ENCODE data around the gene MAP3K8. TPM values are rescaled to one million over a fixed set of nuclear protein-coding genes. Genes with fewer than 3 reads are reported as not detected.
"Not testable (repeated sequence)": the region's sequence is repeated elsewhere in the genome, so short reads cannot be mapped to it uniquely, and the experiment has no call there.

Gene MAP3K8
- total and polyA plus RNA-seq, 4 donors, result 4.2 to 9.6 (median 8.6) TPM

GRCh38 chr10:30472414-30473155 is 38.6 kb downstream of the MAP3K8 start:
- no peak for DNase-seq (ENCODE audit: low read depth in 4 of 6, low spot score in 6 of 6)

GRCh38 chr10:30475515-30475914 is 41.5 kb downstream of the MAP3K8 start:
- not testable (repeated sequence) for H3K36me3 ChIP-seq (ENCODE audit: control insufficient read depth, insufficient read depth, low read length); H3K4me1 ChIP-seq (ENCODE audit: control insufficient read depth, insufficient read depth, low read length); H3K27me3 ChIP-seq (ENCODE audit: control insufficient read depth, insufficient read depth, low read length); H3K9me3 ChIP-seq (ENCODE audit: control insufficient read depth, insufficient read depth, low read length); H3K4me3 ChIP-seq (ENCODE audit: low read depth, low read length); H3K27ac ChIP-seq (ENCODE audit: low read depth, low read length); DNase-seq (ENCODE audit: low read depth in 4 of 6, low spot score in 6 of 6)
- WGBS (ENCODE audit: insufficient coverage), result 67% methylated on average over 3 of the region's 5 CpGs

More at GRCh38 chr10:30472414-30473155, 38.6 kb downstream of the MAP3K8 start:
- Histone ChIP-seq H3K27me3 (ENCODE audit: control insufficient read depth, insufficient read depth, low read length) (no peaks in the 10 kb centered on the region), H3K36me3 (ENCODE audit: control insufficient read depth, insufficient read depth, low read length) (no peaks in the 10 kb centered on the region), H3K4me1 (ENCODE audit: control insufficient read depth, insufficient read depth, low read length) (no peaks in the 10 kb centered on the region), H3K9me3 (ENCODE audit: control insufficient read depth, insufficient read depth, low read length) (no peaks in the 10 kb centered on the region), H3K4me3 (ENCODE audit: low read depth, low read length) (no peak overlapping the region), H3K27ac (ENCODE audit: low read depth, low read length) (no peak overlapping the region)
- WGBS (ENCODE audit: insufficient coverage), result 100% methylated on average over 3 of the region's 4 CpGs

DNA sequence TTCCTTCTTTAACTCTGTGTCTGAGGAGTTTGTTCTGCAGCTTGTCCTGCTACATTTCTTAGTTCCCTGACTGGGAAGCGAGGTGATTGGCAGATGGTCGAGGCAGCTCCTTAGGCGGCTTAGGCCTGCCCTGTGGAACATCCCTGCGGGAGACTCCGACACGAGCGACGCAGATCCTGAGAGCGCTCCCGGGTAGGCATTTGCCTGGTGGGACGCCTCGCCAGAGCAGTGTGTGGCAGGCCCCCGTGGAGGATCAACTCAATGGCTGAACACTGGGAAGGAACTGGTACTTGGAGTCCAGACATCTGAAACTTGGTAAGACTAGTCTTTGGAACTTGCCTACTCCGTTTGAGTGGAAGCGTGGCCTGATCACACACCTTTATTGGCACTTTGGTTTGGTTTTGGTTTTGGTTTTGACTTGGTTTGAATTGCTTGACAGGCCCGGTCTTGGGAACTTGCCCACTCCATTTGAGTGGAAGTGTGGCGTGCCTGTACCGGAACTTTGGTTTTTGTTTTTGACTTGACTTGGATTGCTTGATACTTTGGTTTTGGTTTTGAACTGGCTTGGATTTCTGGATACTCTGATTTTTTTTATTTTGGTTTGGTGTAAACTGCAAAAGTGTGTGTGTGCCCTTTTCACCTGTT is 42.6 kb downstream of the MAP3K8 start:
- no peak overlapping the region for H3K4me3 ChIP-seq (ENCODE audit: low read depth, low read length)
- no peaks in the 10 kb centered on the region for H3K27me3 ChIP-seq (ENCODE audit: control insufficient read depth, insufficient read depth, low read length)
- H3K4me1 ChIP-seq (ENCODE audit: control insufficient read depth, insufficient read depth, low read length), result peaks cover 2% of the 10 kb centered on the region
- DNase-seq (ENCODE audit: low read depth in 4 of 6, low spot score in 6 of 6), result no peak
- no peaks in the 10 kb centered on the region for H3K9me3 ChIP-seq (ENCODE audit: control insufficient read depth, insufficient read depth, low read length)
- WGBS (ENCODE audit: insufficient coverage), result 89% methylated on average over 18 of the region's 18 CpGs
- H3K27ac ChIP-seq (ENCODE audit: low read depth, low read length), result no peak overlapping the region
- no peaks in the 10 kb centered on the region for H3K36me3 ChIP-seq (ENCODE audit: control insufficient read depth, insufficient read depth, low read length)

GRCh38 chr10:30479513-30479912 is 45.5 kb downstream of the MAP3K8 start:
- H3K27me3 ChIP-seq (ENCODE audit: control insufficient read depth, insufficient read depth, low read length); H3K4me1 ChIP-seq (ENCODE audit: control insufficient read depth, insufficient read depth, low read length); H3K27ac ChIP-seq (ENCODE audit: low read depth, low read length); H3K36me3 ChIP-seq (ENCODE audit: control insufficient read depth, insufficient read depth, low read length); H3K4me3 ChIP-seq (ENCODE audit: low read depth, low read length); H3K9me3 ChIP-seq (ENCODE audit: control insufficient read depth, insufficient read depth, low read length): not testable (repeated sequence)
- peak in 1 of 6 donors; percentile 56 for DNase-seq (ENCODE audit: low read depth in 4 of 6, low spot score in 6 of 6)
- no CpG with 5 or more reads among the region's 8 CpGs for WGBS (ENCODE audit: insufficient coverage)

DNA sequence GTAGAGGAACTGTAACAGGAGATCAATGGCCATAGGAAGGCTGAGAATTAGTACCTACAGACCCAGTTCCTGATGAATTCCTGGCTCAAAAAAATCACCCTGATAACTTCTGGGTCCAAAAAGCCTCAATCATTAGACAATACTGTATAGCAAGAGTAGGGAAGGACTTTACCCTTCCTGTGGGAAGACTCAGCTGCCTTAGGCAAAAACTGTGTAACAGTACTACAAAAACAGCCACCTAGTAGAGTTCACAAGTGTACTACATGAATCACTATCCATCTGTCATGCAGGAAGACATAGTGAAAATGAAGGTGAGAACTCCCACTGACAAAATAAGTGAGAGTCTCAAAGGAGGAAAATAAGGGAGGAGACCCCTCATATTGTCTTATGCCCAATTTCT is 47.6 kb downstream of the MAP3K8 start:
- Histone ChIP-seq H3K36me3 (ENCODE audit: control insufficient read depth, insufficient read depth, low read length) (no peaks in the 10 kb centered on the region), H3K4me3 (ENCODE audit: low read depth, low read length) (no peak overlapping the region), H3K9me3 (ENCODE audit: control insufficient read depth, insufficient read depth, low read length) (no peaks in the 10 kb centered on the region), H3K27ac (ENCODE audit: low read depth, low read length) (no peak overlapping the region), H3K27me3 (ENCODE audit: control insufficient read depth, insufficient read depth, low read length) (no peaks in the 10 kb centered on the region), H3K4me1 (ENCODE audit: control insufficient read depth, insufficient read depth, low read length) (peaks cover 2% of the 10 kb centered on the region)
- DNase-seq (ENCODE audit: low read depth in 4 of 6, low spot score in 6 of 6), result no peak

DNA sequence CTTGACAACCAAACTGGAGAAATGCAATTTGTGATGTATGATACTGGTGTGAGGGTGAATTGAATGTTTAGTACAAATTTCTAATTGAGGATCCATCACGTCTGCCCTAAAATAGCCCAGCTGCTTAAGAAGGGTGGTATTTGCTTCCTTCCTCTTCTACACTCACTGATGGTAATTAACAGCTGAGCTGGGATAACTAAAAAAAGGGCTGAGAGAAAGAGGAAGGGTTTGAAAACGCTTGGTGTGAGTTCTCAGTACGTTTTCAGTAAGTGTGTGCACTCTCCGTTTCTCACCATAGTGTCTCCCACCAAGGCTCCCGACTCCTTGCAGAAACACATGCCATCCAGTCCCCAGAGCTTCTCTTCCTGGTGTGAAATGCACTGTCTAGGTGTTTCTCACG is 54.3 kb downstream of the MAP3K8 start:
- Histone ChIP-seq H3K9me3 (ENCODE audit: control insufficient read depth, insufficient read depth, low read length) (no peaks in the 10 kb centered on the region), H3K4me3 (ENCODE audit: low read depth, low read length) (no peak overlapping the region), H3K36me3 (ENCODE audit: control insufficient read depth, insufficient read depth, low read length) (no peaks in the 10 kb centered on the region), H3K27me3 (ENCODE audit: control insufficient read depth, insufficient read depth, low read length) (no peaks in the 10 kb centered on the region), H3K4me1 (ENCODE audit: control insufficient read depth, insufficient read depth, low read length) (peaks cover 7% of the 10 kb centered on the region), H3K27ac (ENCODE audit: low read depth, low read length) (no peak overlapping the region)
- DNase-seq (ENCODE audit: low read depth in 4 of 6, low spot score in 6 of 6), result peak in 2 of 6 donors; percentile 22 to 41
- WGBS (ENCODE audit: insufficient coverage), result 80% methylated on average over 1 of the region's 6 CpGs

DNA sequence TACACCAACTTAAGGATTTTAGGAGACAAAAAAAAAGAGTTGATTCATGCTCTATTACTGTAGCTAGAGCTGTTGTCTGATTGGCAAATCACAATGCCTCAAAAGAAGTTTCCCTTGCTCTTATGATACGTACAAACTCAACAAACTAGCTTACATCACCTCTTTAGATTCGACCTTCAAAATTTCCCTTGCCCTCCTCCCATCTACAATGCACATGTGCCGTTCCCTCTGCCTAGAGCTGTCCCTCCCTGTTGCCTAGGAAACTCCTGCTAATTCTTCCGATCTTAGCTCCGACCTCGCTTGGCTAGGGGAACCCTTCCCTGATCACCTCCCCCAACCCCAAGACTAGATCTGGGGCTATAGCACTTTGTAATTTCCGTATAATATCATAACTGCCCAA is 55.4 kb downstream of the MAP3K8 start:
- DNase-seq (ENCODE audit: low read depth in 4 of 6, low spot score in 6 of 6), result peak in 2 of 6 donors; percentile 25 to 57
- peaks cover 7% of the 10 kb centered on the region for H3K4me1 ChIP-seq (ENCODE audit: control insufficient read depth, insufficient read depth, low read length)
- H3K4me3 ChIP-seq (ENCODE audit: low read depth, low read length), result no peak overlapping the region

GRCh38 chr10:30490289-30491000 is 56.5 kb downstream of the MAP3K8 start:
- Histone ChIP-seq H3K4me3 (ENCODE audit: low read depth, low read length) (no peak overlapping the region), H3K4me1 (ENCODE audit: control insufficient read depth, insufficient read depth, low read length) (peaks cover 7% of the 10 kb centered on the region), H3K27ac (ENCODE audit: low read depth, low read length) (no peak overlapping the region), H3K36me3 (ENCODE audit: control insufficient read depth, insufficient read depth, low read length) (no peaks in the 10 kb centered on the region), H3K9me3 (ENCODE audit: control insufficient read depth, insufficient read depth, low read length) (no peaks in the 10 kb centered on the region), H3K27me3 (ENCODE audit: control insufficient read depth, insufficient read depth, low read length) (no peaks in the 10 kb centered on the region)
- DNase-seq (ENCODE audit: low read depth in 4 of 6, low spot score in 6 of 6), result no peak
- 92% methylated on average over 6 of the region's 9 CpGs for WGBS (ENCODE audit: insufficient coverage)

More for the DNA sequence above, 55.4 kb downstream of the MAP3K8 start:
- WGBS (ENCODE audit: insufficient coverage), result 22% methylated on average over 6 of the region's 7 CpGs
- Histone ChIP-seq H3K27ac (ENCODE audit: low read depth, low read length) (no peak overlapping the region), H3K27me3 (ENCODE audit: control insufficient read depth, insufficient read depth, low read length) (no peaks in the 10 kb centered on the region), H3K9me3 (ENCODE audit: control insufficient read depth, insufficient read depth, low read length) (no peaks in the 10 kb centered on the region), H3K36me3 (ENCODE audit: control insufficient read depth, insufficient read depth, low read length) (no peaks in the 10 kb centered on the region)

DNA sequence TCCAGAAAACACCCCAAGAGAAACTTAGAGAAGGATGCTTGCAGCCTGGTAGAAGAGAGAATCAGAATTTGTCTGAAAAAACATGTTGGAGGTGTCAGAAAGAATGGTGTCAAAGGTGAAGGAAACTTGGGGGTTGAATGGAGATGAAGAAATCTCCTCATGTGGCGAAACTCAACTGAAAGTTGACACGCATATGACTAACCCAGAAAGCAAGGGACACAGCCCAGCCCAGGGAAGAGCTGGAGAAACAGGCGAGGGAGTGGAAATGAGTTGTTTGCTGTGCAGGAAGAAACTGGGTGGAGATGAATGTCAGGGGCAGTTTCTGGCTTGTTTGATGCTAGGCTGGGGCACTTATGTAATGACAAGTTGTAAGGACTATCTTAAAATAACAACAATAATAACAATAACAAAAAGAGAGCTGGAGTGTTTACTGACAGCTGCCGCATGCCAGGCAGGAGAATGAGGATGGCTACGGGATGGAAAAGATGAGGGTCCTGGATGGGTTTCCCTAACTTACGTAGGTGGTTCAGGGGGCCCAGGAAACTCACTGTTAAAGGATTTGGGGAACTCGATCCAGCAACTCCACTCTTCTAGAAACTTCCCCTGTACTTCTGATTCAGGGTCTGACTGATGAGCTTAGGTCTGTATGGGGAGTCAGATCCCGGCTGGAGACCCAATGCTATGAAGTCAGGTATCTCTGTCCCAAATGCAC is 57.4 kb downstream of the MAP3K8 start:
- Histone ChIP-seq H3K4me1 (ENCODE audit: control insufficient read depth, insufficient read depth, low read length) (peaks cover 7% of the 10 kb centered on the region), H3K27me3 (ENCODE audit: control insufficient read depth, insufficient read depth, low read length) (no peaks in the 10 kb centered on the region), H3K4me3 (ENCODE audit: low read depth, low read length) (no peak overlapping the region), H3K9me3 (ENCODE audit: control insufficient read depth, insufficient read depth, low read length) (no peaks in the 10 kb centered on the region), H3K36me3 (ENCODE audit: control insufficient read depth, insufficient read depth, low read length) (no peaks in the 10 kb centered on the region), H3K27ac (ENCODE audit: low read depth, low read length) (no peak overlapping the region)
- no peak for DNase-seq (ENCODE audit: low read depth in 4 of 6, low spot score in 6 of 6)
- 75% methylated on average over 4 of the region's 8 CpGs for WGBS (ENCODE audit: insufficient coverage)
